Mesodermal cell (in vitro differentiated cells): ENCODE data around the gene LIN28B.

Experiments used
- H3K27ac ChIP-seq: 2 replicates; pipeline ENCODE4 v1.7.0; 2013; ENCODE audit warnings: mild to moderate bottlenecking, low read depth, low read length, moderate library complexity; ENCODE audit not compliant: severe bottlenecking
- H3K36me3 ChIP-seq: 2 replicates; pipeline ENCODE4 v1.7.1; 2013; ENCODE audit warnings: mild to moderate bottlenecking, low read length, moderate library complexity; ENCODE audit not compliant: control insufficient read depth, insufficient read depth
- H3K4me1 ChIP-seq: one replicate; pipeline ENCODE4 v1.7.1; 2013; ENCODE audit warnings: mild to moderate bottlenecking, low read length; ENCODE audit not compliant: insufficient read depth, control insufficient read depth, poor library complexity, severe bottlenecking
- H3K4me3 ChIP-seq: 2 replicates; pipeline ENCODE4 v1.7.0; 2013; ENCODE audit warnings: low read length, control low read depth, mild to moderate bottlenecking; ENCODE audit not compliant: insufficient read depth, poor library complexity, severe bottlenecking; ENCODE audit errors: extremely low read depth
- H3K9me3 ChIP-seq: 2 replicates; pipeline ENCODE4 v1.7.1; 2013; ENCODE audit warnings: mild to moderate bottlenecking, low read length, moderate library complexity; ENCODE audit not compliant: control insufficient read depth
- WGBS, 2 experiments: methylation state at CpG; one replicate each; pipeline ENCODE4 v1.1.5; 2013; ENCODE audit warnings: missing lambda C conversion rate in 2 of 2; ENCODE audit not compliant: insufficient coverage in 2 of 2; 5-methylcytosine and 5-hydroxymethylcytosine counted together

The LIN28B gene

DNA sequence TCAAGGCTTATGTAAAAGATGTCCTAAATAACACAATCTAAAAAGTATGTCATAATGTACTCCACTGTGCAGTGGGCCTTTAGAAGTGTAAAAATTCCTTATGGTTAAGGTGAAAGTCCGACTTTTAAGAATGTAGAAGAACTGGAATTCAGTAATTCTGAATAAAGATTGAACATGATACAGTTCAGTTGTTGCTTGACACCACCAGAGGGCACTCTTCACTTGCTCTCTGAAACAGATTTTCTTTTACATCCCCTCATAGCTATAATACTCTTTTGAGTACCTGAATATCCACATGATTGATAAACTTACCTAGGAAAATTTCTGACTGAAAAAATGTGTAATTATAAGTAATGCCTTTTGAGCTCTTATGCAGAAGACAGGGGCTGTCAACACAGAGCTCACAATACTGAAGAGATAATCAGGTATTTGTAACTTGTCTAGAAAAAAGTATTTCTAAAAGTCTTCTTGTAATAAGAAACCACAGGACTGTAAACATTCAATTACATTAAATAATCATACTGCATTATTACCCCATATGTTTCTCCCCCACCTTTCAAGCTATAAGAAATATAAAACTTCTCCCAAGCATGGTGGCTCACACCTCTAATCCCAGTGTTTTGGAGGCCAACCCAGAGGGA, 130.8 kb downstream of the LIN28B start:
- Histone ChIP-seq H3K27ac (no peak overlapping the region), H3K36me3 (no peaks in the 10 kb centered on the region), H3K4me3 (no peak overlapping the region), H3K4me1 (no peaks in the 10 kb centered on the region), H3K9me3 (no peaks in the 10 kb centered on the region)
- 14% methylated on average over 1 of the region's 1 CpG; no CpG with 5 or more reads in 1 of the 2 experiments for WGBS, 2 experiments

DNA sequence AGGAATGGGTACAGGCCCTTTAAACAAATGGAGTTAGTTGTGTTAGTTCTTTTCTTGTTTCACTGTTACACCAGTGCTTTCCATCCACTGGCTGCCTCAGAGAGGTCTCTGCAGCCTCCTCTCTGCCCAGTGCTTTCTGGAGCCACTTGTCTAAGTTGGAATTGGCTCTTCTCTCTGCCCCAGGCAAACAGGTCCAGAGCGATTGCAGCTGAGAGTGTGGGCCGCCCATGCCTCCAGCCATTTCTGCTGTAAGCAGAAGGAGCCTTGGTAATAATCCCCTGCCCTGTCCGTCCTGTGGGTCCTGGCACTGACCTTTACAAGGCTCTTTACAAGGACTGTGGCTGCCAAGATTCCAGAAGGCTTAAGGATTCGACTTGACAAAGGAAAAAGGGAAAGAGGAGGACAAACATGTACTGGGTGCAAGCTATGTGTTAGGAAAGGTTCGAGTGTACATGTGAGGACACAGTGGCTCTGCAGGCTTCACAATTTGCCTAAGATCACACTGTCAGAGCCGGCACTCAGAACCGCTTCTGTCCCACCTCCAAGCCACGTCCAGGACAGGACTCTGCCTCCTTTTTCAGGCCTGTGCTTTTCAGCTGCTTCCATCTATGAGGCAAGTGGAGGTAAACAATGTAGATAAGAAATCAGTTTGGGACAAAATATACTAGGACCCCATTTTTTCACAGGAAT, 134.4 kb downstream of the LIN28B start:
- Histone ChIP-seq H3K4me3 (no peak overlapping the region), H3K36me3 (no peaks in the 10 kb centered on the region), H3K27ac (no peak overlapping the region), H3K4me1 (no peaks in the 10 kb centered on the region), H3K9me3 (no peaks in the 10 kb centered on the region)
- WGBS, 2 experiments: 76 to 79% methylated on average over 6 to 7 of the region's 8 CpGs

DNA sequence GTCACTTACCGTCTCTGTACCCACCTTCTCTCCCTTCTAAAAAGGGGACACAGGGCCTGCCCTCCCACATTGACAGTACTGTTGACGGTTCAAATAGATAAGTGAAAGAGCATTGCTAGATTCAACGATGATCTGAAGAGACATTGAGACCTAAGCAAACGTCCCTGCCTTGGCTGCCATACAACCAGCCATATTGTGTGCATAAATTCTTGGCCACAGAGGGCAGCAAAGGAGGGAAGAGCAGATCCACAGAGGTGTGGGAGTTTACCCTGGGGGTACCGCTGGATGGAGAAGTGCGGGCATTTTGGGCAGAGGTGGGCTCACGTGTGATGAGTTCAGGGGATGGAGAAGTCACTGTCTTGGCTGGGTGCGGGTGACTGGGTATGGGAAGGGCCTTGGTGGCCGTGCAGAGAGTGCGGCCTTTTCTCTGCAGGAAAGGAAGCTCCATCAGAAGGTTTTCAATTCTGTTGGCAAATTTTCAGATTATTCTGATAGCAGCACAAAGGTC, 137.3 kb downstream of the LIN28B start:
- Histone ChIP-seq H3K27ac (no peak overlapping the region), H3K4me3 (no peak overlapping the region), H3K4me1 (no peaks in the 10 kb centered on the region), H3K9me3 (no peaks in the 10 kb centered on the region), H3K36me3 (peaks cover 8% of the 10 kb centered on the region)
- 89 to 97% methylated on average over 7 to 10 of the region's 10 CpGs for WGBS, 2 experiments

DNA sequence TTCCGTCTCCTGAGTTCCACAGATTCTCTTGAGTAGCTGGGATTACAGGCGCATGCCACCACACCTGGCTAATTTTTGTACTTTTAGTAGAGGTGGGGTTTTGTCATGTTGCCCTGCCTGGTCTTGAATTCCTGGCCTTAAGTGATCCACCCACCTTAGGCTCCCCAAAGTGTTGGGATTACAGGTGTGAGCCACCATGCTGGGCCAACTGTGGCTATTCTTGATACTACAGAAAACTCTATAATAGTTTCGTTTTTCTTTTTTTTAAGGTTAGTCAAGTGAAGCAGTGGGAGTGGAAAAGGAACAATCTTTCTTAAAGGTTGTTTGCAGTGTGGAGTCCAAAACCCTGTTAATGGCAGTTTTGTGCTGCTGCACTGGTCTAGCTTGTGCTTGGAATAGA, 138.2 kb downstream of the LIN28B start:
- WGBS, 2 experiments: 100% methylated on average over 1 of the region's 3 CpGs; no CpG with 5 or more reads in 1 of the 2 experiments
- Histone ChIP-seq H3K4me3 (no peak overlapping the region), H3K36me3 (peaks cover 15% of the 10 kb centered on the region), H3K4me1 (no peaks in the 10 kb centered on the region), H3K9me3 (no peaks in the 10 kb centered on the region), H3K27ac (no peak overlapping the region)

DNA sequence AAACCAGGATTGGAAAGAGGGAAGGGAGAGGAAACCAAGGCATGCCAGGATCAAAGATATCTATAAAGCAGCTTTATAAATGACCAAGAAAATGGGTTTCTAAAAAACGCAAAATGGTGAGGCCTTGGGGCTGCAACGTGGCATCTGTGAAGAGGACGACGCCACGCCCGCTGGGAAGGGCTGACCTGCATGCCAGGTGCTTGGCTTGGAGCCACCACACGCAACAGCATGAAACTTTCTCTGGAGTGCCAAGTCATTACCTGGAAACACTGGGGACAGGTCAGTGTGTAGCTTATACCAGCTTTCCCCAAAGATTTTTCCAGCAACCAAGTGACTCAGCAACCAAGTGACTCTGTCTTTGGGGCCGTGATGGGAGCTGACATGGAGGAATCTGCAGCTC, 140.4 kb downstream of the LIN28B start:
- no peak overlapping the region for H3K4me3 ChIP-seq
- no peaks in the 10 kb centered on the region for H3K9me3 ChIP-seq
- H3K4me1 ChIP-seq: no peaks in the 10 kb centered on the region
- H3K36me3 ChIP-seq: peaks cover 15% of the 10 kb centered on the region
- no peak overlapping the region for H3K27ac ChIP-seq
- 96 to 98% methylated on average over 8 of the region's 8 CpGs for WGBS, 2 experiments

DNA sequence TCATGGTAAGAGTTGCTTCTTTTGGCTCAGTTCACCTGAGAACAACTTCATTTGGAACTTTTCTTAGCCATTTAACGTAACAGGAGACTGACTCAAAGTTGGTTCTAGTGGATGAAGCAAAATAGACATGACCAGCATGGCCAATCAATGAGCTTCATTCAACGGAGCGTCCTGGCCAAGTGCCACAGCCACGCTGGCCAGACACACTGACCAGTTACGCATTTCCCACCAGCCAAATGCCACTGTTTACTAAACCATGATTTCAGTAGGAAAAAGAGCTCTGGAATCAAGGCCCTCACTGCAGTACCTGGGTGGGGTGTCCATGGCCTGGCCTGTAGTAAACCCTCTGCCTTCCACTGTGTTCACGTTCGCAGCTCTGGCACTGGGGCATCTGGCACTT, 142.5 kb downstream of the LIN28B start:
- WGBS, 2 experiments: 93 to 94% methylated on average over 7 of the region's 7 CpGs
- peaks cover 15% of the 10 kb centered on the region for H3K36me3 ChIP-seq
- no peaks in the 10 kb centered on the region for H3K9me3 ChIP-seq
- no peak overlapping the region for H3K4me3 ChIP-seq
- H3K4me1 ChIP-seq: no peaks in the 10 kb centered on the region
- no peak overlapping the region for H3K27ac ChIP-seq

DNA sequence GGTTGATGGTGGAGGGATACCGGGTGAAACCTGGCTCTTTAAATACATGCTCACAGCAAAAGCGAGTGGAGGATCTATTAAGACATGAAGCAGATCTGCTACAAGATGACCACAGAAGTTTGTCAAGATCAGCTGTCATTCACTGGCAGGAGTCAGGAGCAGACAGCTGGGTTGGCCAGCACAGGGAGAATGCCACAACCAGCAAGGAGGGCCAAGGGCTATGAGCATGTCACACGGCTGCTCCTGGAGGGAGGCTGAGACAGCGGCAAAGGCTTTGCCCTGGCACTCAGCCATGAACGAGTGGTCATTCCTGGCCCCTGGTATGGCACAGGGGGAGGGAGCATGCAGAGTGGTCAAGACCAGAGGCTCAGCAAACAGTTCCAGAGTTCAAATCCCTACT, 145.3 kb downstream of the LIN28B start:
- WGBS, 2 experiments: 86 to 100% methylated on average over 5 of the region's 5 CpGs
- Histone ChIP-seq H3K4me1 (no peaks in the 10 kb centered on the region), H3K9me3 (no peaks in the 10 kb centered on the region), H3K27ac (no peak overlapping the region), H3K36me3 (peaks cover 12% of the 10 kb centered on the region), H3K4me3 (no peak overlapping the region)

DNA sequence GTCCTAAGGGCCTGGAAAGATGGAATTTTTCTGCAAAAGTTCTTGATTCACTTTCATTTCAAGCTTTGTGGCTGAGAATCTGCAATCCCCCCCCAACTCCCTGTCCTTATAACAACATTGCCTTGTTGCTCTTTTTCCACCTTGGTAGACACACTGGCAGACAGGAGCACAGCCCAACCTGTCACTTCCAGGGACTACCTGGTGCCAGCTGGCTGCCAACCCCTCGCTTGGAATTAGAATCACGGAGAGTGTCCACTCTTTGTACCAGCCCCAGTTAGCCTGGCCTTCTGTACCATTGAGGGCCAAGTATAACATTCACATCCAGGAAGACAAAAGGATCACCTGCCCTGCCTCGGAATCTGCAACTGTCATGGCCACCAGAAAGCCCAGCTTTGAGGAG, 148.2 kb downstream of the LIN28B start:
- 87 to 100% methylated on average over 1 to 3 of the region's 3 CpGs for WGBS, 2 experiments
- Histone ChIP-seq H3K4me1 (no peaks in the 10 kb centered on the region), H3K4me3 (no peak overlapping the region), H3K27ac (no peak overlapping the region), H3K36me3 (peaks cover 5% of the 10 kb centered on the region), H3K9me3 (no peaks in the 10 kb centered on the region)

DNA sequence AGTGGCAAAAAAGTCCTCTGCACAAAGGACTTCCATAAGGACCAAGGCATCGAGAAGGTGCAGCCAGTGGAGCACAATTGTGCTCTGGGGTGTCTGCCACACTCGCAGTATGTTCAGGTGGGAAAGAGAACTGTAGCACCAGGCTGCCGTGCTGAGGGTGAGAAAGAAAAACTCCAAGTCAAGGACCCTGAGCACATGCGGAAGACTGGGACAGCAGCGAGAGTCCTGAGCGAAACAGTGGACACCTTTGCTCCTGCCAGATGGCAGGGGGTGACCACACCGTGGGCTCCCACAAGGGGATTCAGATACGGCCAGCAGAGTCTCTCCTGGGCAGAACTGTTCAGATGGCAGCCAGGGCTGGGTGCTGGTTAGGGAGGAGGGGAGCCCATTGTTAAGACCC, 149.4 kb downstream of the LIN28B start:
- no peaks in the 10 kb centered on the region for H3K9me3 ChIP-seq
- 89 to 97% methylated on average over 8 of the region's 8 CpGs for WGBS, 2 experiments
- H3K4me3 ChIP-seq: no peak overlapping the region
- H3K27ac ChIP-seq: no peak overlapping the region
- H3K36me3 ChIP-seq: peaks cover 5% of the 10 kb centered on the region
- H3K4me1 ChIP-seq: no peaks in the 10 kb centered on the region

DNA sequence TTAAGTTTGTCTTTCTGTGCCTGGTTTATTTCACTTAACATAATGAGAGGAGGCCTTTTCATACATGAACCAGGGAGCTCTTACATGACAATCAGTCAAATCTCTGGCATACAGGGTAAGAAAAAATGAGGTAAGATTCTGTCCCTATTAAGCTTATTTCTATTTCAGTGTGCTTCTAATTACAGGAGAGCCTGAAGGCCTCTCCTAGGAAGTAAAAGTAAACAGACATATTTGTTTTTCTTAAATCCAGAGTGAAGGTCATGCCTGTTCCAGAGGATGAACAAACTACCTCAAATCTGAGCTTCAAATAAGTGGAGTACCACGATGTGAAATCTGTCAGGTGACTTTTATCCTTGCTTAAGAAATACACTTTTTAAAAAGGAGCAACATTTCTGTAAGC, 150.3 kb downstream of the LIN28B start:
- H3K27ac ChIP-seq: no peak overlapping the region
- H3K36me3 ChIP-seq: peaks cover 5% of the 10 kb centered on the region
- no peak overlapping the region for H3K4me3 ChIP-seq
- H3K4me1 ChIP-seq: no peaks in the 10 kb centered on the region
- WGBS, 2 experiments: 100% methylated on average over 1 of the region's 1 CpG; no CpG with 5 or more reads in 1 of the 2 experiments
- no peaks in the 10 kb centered on the region for H3K9me3 ChIP-seq
